HCT116 (cell line): ENCODE measurements around the gene NIM1K. TPM values are rescaled to one million over a fixed set of nuclear protein-coding genes. Genes with fewer than 3 reads are reported as not detected.
A peak's percentile ranks its signal among the peaks of the same experiment; 100 is the strongest.

ENCODE experiments used
- ATAC-seq: fragments of 200-7000 bp; cut with Tn5 transposase; 2 replicates; pipeline ENCODE4 v1.9.1; 2020; ENCODE audit warnings: mild to moderate bottlenecking, moderate library complexity
- BruUV-seq: library from RNA; stranded (reverse); fragments of 400-500 nt; replicated peaks from 2 replicates; lab custom pipeline; 2021; lab: Mats Ljungman, UMichigan
- CTCF ChIA-PET: fragments of 300-600 bp; sonication (Branson Sonifier 250); formaldehyde crosslinking; loops from one replicate; lab custom pipeline; 2021; ENCODE audit warnings: antibody characterized with exemption; lab: Charles Lee
- POLR2A ChIA-PET: fragments of 300-600, 350-600 bp; sonication (Branson Sonifier 250); formaldehyde crosslinking; loops from one replicate; lab custom pipeline; 2021; ENCODE audit warnings: antibody characterized with exemption; lab: Charles Lee
- RAD21 ChIA-PET, 2 experiments: fragments of 300-600 bp; sonication (Branson Sonifier 250); formaldehyde crosslinking; loops; one replicate each; lab custom pipeline; 2023; ENCODE audit warnings: low total read pairs in 2 of 2; ENCODE audit not compliant: uncharacterized antibody in 2 of 2, unreplicated experiment in 2 of 2, low non-redundant PET in 1 of 2; lab: Charles Lee
- DNase-seq: peaks from one replicate; pipeline ENCODE4 v3.0.0-alpha.2; 2010; ENCODE audit warnings: low read depth, low spot score
- H2AFZ ChIP-seq: fragments of 200-600 bp; shearing (Covaris generic), sonication (generic); 2 replicates; pipeline ENCODE4 v1.6.1; 2017; ENCODE audit warnings: low read depth, mixed run types, mixed read lengths, antibody characterized with exemption, low read length; ENCODE audit not compliant: poor library complexity, severe bottlenecking
- H3K27ac ChIP-seq: 2 replicates; pipeline ENCODE4 v1.5.1; 2012; ENCODE audit warnings: low read depth, low read length
- H3K27me3 ChIP-seq: fragments of 200-600 bp; sonication (generic); 2 replicates; pipeline ENCODE4 v1.6.1; 2016; ENCODE audit warnings: mixed run types, low read length, mixed read lengths; ENCODE audit not compliant: insufficient read depth
- H3K36me3 ChIP-seq, 2 experiments: fragments of 200-500 bp in 1 of 2; fragments of 200-600 bp in 1 of 2; sonication (Bioruptor generic) in 1 of 2; sonication (generic) in 1 of 2; 2 replicates each; pipeline versions ENCODE4 v1.5.1 to v1.6.1; 2014 to 2016; ENCODE audit warnings: low read length in 2 of 2, inconsistent platforms in 1 of 2, mixed read lengths in 1 of 2, mixed run types in 1 of 2; ENCODE audit not compliant: insufficient read depth in 2 of 2, control insufficient read depth in 1 of 2
- H3K4me1 ChIP-seq, 2 experiments: fragments of 200-600 bp in 1 of 2; sonication (generic) in 1 of 2; 2 replicates each; pipeline versions ENCODE4 v1.5.1 to v1.6.1; 2012 to 2017; ENCODE audit warnings: low read length in 2 of 2, inconsistent platforms in 1 of 2, mild to moderate bottlenecking in 1 of 2, mixed read lengths in 1 of 2, mixed run types in 1 of 2, moderate library complexity in 1 of 2; ENCODE audit not compliant: insufficient read depth in 2 of 2, control insufficient read depth in 1 of 2
- H3K4me2 ChIP-seq: fragments of 200-600 bp; sonication (generic); 2 replicates; pipeline ENCODE4 v1.6.1; 2017; ENCODE audit warnings: mixed run types, low read length, mixed read lengths
- H3K4me3 ChIP-seq, 2 experiments: fragments of 200-600 bp in 1 of 2; sonication (generic) in 1 of 2; replicated peaks in 1 of 2; 2 replicates each; pipeline ENCODE4 v1.5.1; 2011 to 2016; ENCODE audit warnings: low read length in 2 of 2, control low read depth in 1 of 2, low read depth in 1 of 2, mild to moderate bottlenecking in 1 of 2, mixed read lengths in 1 of 2, mixed run types in 1 of 2
- H3K79me2 ChIP-seq: fragments of 200-600 bp; sonication (generic); 2 replicates; pipeline ENCODE4 v1.6.1; 2017; ENCODE audit warnings: mild to moderate bottlenecking, mixed run types, low read length, moderate library complexity, mixed read lengths; ENCODE audit not compliant: insufficient read depth
- H3K9ac ChIP-seq: fragments of 200-600 bp; sonication (generic); 2 replicates; pipeline ENCODE4 v1.6.1; 2016; ENCODE audit warnings: low read length, mixed read lengths
- H3K9me2 ChIP-seq: fragments of 200-600 bp; sonication (generic), shearing (Covaris generic); 2 replicates; pipeline ENCODE4 v1.6.1; 2017; ENCODE audit warnings: mixed run types, mild to moderate bottlenecking, moderate library complexity; ENCODE audit not compliant: insufficient read depth
- H3K9me3 ChIP-seq, 2 experiments: fragments of 200-500 bp in 1 of 2; fragments of 200-600 bp in 1 of 2; sonication (Bioruptor generic) in 1 of 2; sonication (generic) in 1 of 2; 2 replicates each; pipeline ENCODE4 v1.6.1; 2014 to 2017; ENCODE audit warnings: low read length in 2 of 2, mixed read lengths in 2 of 2, inconsistent platforms in 1 of 2, low read depth in 1 of 2, mild to moderate bottlenecking in 1 of 2, mixed run types in 1 of 2, moderate library complexity in 1 of 2; ENCODE audit not compliant: control insufficient read depth in 1 of 2, insufficient read depth in 1 of 2
- H4K20me1 ChIP-seq: fragments of 200-600 bp; sonication (generic), shearing (Covaris generic); 2 replicates; pipeline ENCODE4 v1.6.1; 2017; ENCODE audit warnings: mixed run types, mild to moderate bottlenecking, moderate library complexity; ENCODE audit not compliant: insufficient read depth
- CEBPB ChIP-seq: IDR thresholded peaks from 2 replicates; pipeline ENCODE4 v1.6.1; 2012; ENCODE audit warnings: low read depth
- POLR2A ChIP-seq: IDR thresholded peaks from 2 replicates; pipeline ENCODE4 v1.7.0; 2011; ENCODE audit warnings: borderline replicate concordance; ENCODE audit not compliant: insufficient read depth, insufficient read length; ENCODE audit errors: extremely low read depth
- RAD21 ChIP-seq: IDR thresholded peaks from 2 replicates; pipeline ENCODE4 v1.6.1; 2012; ENCODE audit warnings: low read depth, mild to moderate bottlenecking
- intact Hi-C: fragments of 100-400 bp; cut with micrococcal nuclease; formaldehyde crosslinking; loops from 2 replicates; pipeline ENCODE4 v1.10.0; 2022
- total RNA-seq: library from RNA; stranded (reverse); gene quantifications from one replicate; pipeline ENCODE4 v1.2.1, GENCODE V29; 2021; ENCODE audit not compliant: unreplicated experiment
- TF ChIP-seq, protein P1 (sequence below): IDR thresholded peaks from 2 replicates; pipeline ENCODE4 v1.6.1; 2012
- TF ChIP-seq, protein P2 (sequence below): IDR thresholded peaks from 2 replicates; pipeline ENCODE4 v1.6.1; 2011; ENCODE audit warnings: mild to moderate bottlenecking, low read length, moderate library complexity; ENCODE audit not compliant: insufficient replicate concordance; ENCODE audit errors: extremely low read depth
- TF ChIP-seq, protein P3 (sequence below): IDR thresholded peaks from 2 replicates; pipeline ENCODE4 v1.6.1; 2012; ENCODE audit warnings: low read depth
- TF ChIP-seq, protein P4 (sequence below): IDR thresholded peaks from 2 replicates; pipeline ENCODE4 v1.6.1; 2012

Gene NIM1K
- total RNA-seq, 1 experiment from 2014 or later = 0.44 TPM

DNA sequence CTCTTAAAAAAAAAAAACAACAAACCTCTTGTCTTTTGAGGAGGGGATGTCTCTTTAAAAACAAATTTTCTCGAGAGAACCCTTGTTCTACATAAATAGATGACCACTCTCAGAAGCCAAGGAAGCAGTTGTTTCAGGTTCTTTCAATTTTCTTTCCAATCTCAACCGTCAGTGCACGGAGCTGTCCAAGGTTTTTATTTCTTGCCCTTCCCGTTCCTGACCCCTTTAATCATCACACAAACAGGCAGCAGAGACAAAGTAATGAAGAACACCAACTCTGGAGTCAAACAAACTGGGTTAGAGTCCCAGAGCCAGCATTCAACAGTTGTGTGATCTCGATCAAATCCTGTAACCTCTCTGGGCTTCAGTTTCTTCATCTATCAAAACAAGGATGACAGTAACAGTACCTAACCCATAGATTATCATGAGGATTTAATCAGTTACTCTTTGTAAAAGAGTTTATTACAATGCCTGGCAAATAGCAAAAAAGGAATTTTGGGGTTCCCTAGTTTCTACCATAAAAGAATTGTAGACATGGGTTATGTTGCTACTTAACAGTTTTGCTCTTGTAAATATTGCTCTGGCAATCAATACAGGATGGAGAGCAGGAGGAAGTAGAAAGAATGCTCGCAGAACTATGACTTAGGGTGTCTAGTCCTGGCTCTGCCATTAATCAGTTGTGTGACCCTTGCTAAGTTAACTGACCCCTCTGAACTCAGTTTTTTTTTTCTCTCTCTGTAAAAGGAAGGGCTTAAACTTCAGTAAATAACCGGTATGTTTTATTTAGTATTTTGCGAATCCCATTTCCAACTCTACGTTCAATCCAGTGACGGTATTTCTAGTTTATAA lies 1.0 kb upstream of the NIM1K start:
- Histone ChIP-seq H3K36me3 (no peaks in the 10 kb centered on the region), H3K4me2 (no peak overlapping the region), H3K4me1 (no peaks in the 10 kb centered on the region), H3K27ac (no peak overlapping the region), H3K9ac (no peak overlapping the region), H3K79me2 (no peaks in the 10 kb centered on the region), H2AFZ (no peak overlapping the region), H3K4me3 (no peak overlapping the region), H4K20me1 (no peaks in the 10 kb centered on the region), H3K9me3 (no peaks in the 10 kb centered on the region), H3K9me2 (no peaks in the 10 kb centered on the region), H3K27me3 (no peaks in the 10 kb centered on the region)
- no peak for TF ChIP-seq RAD21
- no peak for TF ChIP-seq CEBPB
- TF ChIP-seq, protein P1, sequence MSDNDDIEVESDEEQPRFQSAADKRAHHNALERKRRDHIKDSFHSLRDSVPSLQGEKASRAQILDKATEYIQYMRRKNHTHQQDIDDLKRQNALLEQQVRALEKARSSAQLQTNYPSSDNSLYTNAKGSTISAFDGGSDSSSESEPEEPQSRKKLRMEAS = no peak
- TF ChIP-seq, protein P2, sequence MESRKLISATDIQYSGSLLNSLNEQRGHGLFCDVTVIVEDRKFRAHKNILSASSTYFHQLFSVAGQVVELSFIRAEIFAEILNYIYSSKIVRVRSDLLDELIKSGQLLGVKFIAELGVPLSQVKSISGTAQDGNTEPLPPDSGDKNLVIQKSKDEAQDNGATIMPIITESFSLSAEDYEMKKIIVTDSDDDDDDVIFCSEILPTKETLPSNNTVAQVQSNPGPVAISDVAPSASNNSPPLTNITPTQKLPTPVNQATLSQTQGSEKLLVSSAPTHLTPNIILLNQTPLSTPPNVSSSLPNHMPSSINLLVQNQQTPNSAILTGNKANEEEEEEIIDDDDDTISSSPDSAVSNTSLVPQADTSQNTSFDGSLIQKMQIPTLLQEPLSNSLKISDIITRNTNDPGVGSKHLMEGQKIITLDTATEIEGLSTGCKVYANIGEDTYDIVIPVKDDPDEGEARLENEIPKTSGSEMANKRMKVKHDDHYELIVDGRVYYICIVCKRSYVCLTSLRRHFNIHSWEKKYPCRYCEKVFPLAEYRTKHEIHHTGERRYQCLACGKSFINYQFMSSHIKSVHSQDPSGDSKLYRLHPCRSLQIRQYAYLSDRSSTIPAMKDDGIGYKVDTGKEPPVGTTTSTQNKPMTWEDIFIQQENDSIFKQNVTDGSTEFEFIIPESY = no peak
- no peak for TF ChIP-seq POLR2A
- TF ChIP-seq, protein P3, sequence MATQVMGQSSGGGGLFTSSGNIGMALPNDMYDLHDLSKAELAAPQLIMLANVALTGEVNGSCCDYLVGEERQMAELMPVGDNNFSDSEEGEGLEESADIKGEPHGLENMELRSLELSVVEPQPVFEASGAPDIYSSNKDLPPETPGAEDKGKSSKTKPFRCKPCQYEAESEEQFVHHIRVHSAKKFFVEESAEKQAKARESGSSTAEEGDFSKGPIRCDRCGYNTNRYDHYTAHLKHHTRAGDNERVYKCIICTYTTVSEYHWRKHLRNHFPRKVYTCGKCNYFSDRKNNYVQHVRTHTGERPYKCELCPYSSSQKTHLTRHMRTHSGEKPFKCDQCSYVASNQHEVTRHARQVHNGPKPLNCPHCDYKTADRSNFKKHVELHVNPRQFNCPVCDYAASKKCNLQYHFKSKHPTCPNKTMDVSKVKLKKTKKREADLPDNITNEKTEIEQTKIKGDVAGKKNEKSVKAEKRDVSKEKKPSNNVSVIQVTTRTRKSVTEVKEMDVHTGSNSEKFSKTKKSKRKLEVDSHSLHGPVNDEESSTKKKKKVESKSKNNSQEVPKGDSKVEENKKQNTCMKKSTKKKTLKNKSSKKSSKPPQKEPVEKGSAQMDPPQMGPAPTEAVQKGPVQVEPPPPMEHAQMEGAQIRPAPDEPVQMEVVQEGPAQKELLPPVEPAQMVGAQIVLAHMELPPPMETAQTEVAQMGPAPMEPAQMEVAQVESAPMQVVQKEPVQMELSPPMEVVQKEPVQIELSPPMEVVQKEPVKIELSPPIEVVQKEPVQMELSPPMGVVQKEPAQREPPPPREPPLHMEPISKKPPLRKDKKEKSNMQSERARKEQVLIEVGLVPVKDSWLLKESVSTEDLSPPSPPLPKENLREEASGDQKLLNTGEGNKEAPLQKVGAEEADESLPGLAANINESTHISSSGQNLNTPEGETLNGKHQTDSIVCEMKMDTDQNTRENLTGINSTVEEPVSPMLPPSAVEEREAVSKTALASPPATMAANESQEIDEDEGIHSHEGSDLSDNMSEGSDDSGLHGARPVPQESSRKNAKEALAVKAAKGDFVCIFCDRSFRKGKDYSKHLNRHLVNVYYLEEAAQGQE = peak; percentile 59
- TF ChIP-seq, protein P4, sequence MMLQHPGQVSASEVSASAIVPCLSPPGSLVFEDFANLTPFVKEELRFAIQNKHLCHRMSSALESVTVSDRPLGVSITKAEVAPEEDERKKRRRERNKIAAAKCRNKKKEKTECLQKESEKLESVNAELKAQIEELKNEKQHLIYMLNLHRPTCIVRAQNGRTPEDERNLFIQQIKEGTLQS = no peak
- no TSS peak for BruUV-seq
- DNase-seq (no peak), ATAC-seq (no peak)
- RAD21 ChIA-PET = no interaction called here
- CTCF ChIA-PET = no interaction called here
- intact Hi-C loops = no loop called here
- POLR2A ChIA-PET = no interaction called here
